Tibial nerve (tissue), 4 donors: ENCODE measurements around the gene MYOM1. TPM values are rescaled to one million over a fixed set of nuclear protein-coding genes. Genes with fewer than 3 reads are reported as not detected.

Source experiments
- DNase-seq, 2 donors: peaks; one replicate each; pipeline ENCODE4 v3.0.0-alpha.2; 2019; ENCODE audit warnings: low spot score in 2 of 2
- H3K27ac ChIP-seq, 4 donors: fragments of 200-600 bp; sonication (generic) in 3 of 4; one replicate each; pipeline ENCODE4 v1.5.1; 2017 to 2019; ENCODE audit warnings: mild to moderate bottlenecking in 1 of 4
- H3K27me3 ChIP-seq, 2 donors: fragments of 200-600 bp; sonication (generic) in 1 of 2; one replicate each; pipeline versions ENCODE4 v1.5.1 to v1.6.0; 2017 to 2019
- H3K36me3 ChIP-seq, 3 donors: fragments of 200-600 bp; sonication (generic); one replicate each; pipeline ENCODE4 v1.5.1; 2018 to 2019
- H3K4me1 ChIP-seq, 4 donors: fragments of 200-600 bp; sonication (generic) in 3 of 4; one replicate each; pipeline ENCODE4 v1.5.1; 2017 to 2019
- H3K4me3 ChIP-seq, 4 donors: fragments of 200-600 bp; sonication (generic) in 3 of 4; one replicate each; pipeline ENCODE4 v1.5.1; 2017 to 2019; ENCODE audit warnings: mild to moderate bottlenecking in 1 of 4, moderate library complexity in 1 of 4
- H3K9me3 ChIP-seq, 4 donors: fragments of 200-600 bp; sonication (generic) in 3 of 4; one replicate each; pipeline ENCODE4 v1.5.1; 2017 to 2019
- EP300 ChIP-seq, 2 donors: sonication (generic); formaldehyde crosslinking; IDR thresholded peaks; one replicate each; pipeline ENCODE4 v1.6.1; 2017; ENCODE audit warnings: antibody characterized with exemption in 2 of 2, mild to moderate bottlenecking in 1 of 2
- POLR2A ChIP-seq, 2 donors: fragments of 450-650 bp; IDR thresholded peaks; one replicate each; pipeline ENCODE4 v1.6.1; 2017; ENCODE audit warnings: antibody characterized with exemption in 2 of 2, mild to moderate bottlenecking in 2 of 2, moderate library complexity in 2 of 2
- WGBS, 2 donors: methylation state at CpG; one replicate each; pipeline ENCODE4 v1.1.5; 2018; 5-methylcytosine and 5-hydroxymethylcytosine counted together
- total RNA-seq, 4 donors: library from RNA; depleted of rRNA; stranded (reverse); fragments of >200 nt; gene quantifications; one replicate each; pipeline ENCODE4 v1.1.0, GENCODE V29; 2016
- TF ChIP-seq, protein P1 (sequence below), 5 experiments: fragments of 200-600 bp in 3 of 5; fragments of 450-650 bp in 2 of 5; sonication (generic) in 3 of 5; IDR thresholded peaks; one replicate each; pipeline ENCODE4 v1.5.1; 2016 to 2019; ENCODE audit warnings: antibody characterized with exemption in 5 of 5, mild to moderate bottlenecking in 3 of 5, moderate library complexity in 2 of 5

MYOM1 gene
- total RNA-seq, 4 donors from 2014 or later = 3.0 to 8.1 (median 5.6) TPM

DNA sequence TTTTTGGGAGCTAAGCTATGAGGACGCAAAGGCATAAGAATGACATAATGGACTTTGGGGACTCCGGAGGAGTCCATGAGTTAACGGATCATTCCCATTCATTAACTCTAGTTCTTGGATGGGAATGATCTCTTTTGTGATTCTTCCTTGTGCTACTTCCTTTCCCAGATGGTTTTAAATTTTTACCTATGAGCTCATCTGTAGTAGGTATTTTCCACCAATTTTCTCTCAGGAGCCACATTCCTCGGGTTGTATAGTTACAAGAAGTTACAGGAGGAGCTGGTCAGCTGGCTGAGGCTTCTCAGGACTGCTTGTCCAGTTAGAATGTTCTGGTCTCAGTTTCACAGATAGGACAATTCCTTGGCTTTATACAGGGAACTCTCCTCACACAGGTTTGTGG is 164.0 kb downstream of the MYOM1 start:
- no peak for DNase-seq
- H3K36me3 ChIP-seq = no peaks in the 10 kb centered on the region
- H3K27me3 ChIP-seq = no peaks in the 10 kb centered on the region
- no peak overlapping the region for H3K27ac ChIP-seq
- no peaks in the 10 kb centered on the region for H3K9me3 ChIP-seq
- no peak overlapping the region for H3K4me3 ChIP-seq
- 65 to 69% methylated on average over 4 of the region's 4 CpGs for WGBS, 2 donors
- H3K4me1 ChIP-seq = peaks cover 0 to 37% (median 22%) of the 10 kb centered on the region in 4 donors
- TF ChIP-seq POLR2A (IDR thresholded peaks at IDR 0.05) (no peak), EP300 (IDR thresholded peaks at IDR 0.05) (no peak)
- TF ChIP-seq, protein P1, sequence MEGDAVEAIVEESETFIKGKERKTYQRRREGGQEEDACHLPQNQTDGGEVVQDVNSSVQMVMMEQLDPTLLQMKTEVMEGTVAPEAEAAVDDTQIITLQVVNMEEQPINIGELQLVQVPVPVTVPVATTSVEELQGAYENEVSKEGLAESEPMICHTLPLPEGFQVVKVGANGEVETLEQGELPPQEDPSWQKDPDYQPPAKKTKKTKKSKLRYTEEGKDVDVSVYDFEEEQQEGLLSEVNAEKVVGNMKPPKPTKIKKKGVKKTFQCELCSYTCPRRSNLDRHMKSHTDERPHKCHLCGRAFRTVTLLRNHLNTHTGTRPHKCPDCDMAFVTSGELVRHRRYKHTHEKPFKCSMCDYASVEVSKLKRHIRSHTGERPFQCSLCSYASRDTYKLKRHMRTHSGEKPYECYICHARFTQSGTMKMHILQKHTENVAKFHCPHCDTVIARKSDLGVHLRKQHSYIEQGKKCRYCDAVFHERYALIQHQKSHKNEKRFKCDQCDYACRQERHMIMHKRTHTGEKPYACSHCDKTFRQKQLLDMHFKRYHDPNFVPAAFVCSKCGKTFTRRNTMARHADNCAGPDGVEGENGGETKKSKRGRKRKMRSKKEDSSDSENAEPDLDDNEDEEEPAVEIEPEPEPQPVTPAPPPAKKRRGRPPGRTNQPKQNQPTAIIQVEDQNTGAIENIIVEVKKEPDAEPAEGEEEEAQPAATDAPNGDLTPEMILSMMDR (IDR thresholded peaks at IDR 0.05) = no peak

DNA sequence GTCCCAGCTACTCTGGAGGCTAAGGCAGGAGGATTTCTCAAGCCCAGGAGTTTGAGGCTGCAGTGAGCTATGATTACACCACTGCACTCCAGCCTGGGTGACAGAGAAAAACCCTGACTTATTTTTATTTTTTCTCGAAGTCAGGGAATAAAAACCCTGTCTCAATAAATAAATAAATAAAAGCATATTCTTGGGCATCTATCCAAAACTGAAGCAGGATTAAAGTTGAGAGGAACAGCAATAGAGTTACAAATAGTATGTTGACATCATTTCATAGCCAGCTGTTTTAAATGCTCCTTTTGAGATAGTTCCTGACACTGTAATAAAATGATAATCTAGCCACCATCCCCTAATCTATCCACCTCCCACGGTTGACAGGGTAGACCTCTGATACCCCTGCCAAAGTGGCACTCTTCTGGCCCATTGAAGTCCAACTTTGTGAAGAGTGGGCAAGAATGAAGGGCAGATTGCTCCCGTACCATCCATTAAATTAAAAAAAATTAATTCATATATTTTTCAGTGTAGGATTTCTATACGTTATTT is 164.5 kb downstream of the MYOM1 start:
- DNase-seq = no peak
- Histone ChIP-seq H3K4me3 (no peak overlapping the region), H3K27me3 (no peaks in the 10 kb centered on the region), H3K27ac (no peak overlapping the region), H3K4me1 (peaks cover 0 to 35% (median 20%) of the 10 kb centered on the region in 4 donors), H3K36me3 (no peaks in the 10 kb centered on the region), H3K9me3 (no peaks in the 10 kb centered on the region)
- WGBS, 2 donors = 53 to 57% methylated on average over 4 of the region's 4 CpGs
- TF ChIP-seq, protein P1 (IDR thresholded peaks at IDR 0.05) = no peak
- TF ChIP-seq EP300 (IDR thresholded peaks at IDR 0.05) (no peak), POLR2A (IDR thresholded peaks at IDR 0.05) (no peak)

DNA sequence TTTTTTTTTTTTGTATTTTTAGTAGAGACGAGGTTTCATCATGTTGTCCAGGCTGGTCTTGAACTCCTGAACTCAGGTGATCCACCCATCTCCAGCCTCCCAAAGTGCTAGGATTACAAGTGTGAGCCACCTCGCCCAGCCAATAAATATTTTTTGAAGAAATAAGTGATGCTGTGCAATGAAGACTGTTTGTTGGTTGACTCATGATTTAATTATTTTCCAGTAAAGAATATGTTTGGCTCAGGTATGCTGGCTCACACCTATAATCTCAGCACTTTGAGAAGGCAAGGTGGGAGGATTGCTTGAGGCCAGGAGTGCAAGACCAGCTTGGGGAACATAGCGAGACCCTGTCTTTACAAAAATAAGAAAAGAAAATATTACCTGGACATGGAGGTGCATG is 165.0 kb downstream of the MYOM1 start:
- no peak for DNase-seq
- Histone ChIP-seq H3K9me3 (no peaks in the 10 kb centered on the region), H3K27ac (no peak overlapping the region), H3K36me3 (no peaks in the 10 kb centered on the region), H3K4me1 (peaks cover 0 to 33% (median 18%) of the 10 kb centered on the region in 4 donors), H3K4me3 (no peak overlapping the region), H3K27me3 (no peaks in the 10 kb centered on the region)
- TF ChIP-seq EP300 (IDR thresholded peaks at IDR 0.05) = no peak
- TF ChIP-seq, protein P1 (IDR thresholded peaks at IDR 0.05) = no peak
- TF ChIP-seq POLR2A (IDR thresholded peaks at IDR 0.05) = no peak
- 77 to 89% methylated on average over 3 of the region's 3 CpGs for WGBS, 2 donors

DNA sequence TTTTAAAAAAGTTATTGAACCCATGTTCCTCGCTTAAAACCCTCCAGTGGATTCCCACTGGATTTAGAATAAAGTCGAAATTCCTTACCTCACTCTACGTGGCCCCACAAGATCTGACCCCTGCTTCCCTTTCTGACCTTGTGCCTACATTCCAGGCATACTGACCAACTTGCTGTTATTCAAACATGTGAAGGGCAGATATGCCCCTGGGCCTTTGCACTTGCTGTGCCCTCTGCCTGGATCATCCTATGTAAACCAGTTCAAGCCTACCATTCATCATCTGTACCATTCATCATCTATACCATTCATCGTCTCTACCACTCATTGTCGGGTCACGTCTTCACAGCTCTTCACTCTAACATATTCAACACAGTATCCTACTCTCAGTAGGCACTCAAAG is 165.6 kb downstream of the MYOM1 start:
- Histone ChIP-seq H3K36me3 (no peaks in the 10 kb centered on the region), H3K9me3 (no peaks in the 10 kb centered on the region), H3K4me1 (peaks cover 0 to 28% (median 15%) of the 10 kb centered on the region in 4 donors), H3K4me3 (no peak overlapping the region), H3K27ac (no peak overlapping the region), H3K27me3 (no peaks in the 10 kb centered on the region)
- no peak for DNase-seq
- 90 to 91% methylated on average over 6 of the region's 6 CpGs for WGBS, 2 donors
- no peak for TF ChIP-seq POLR2A (IDR thresholded peaks at IDR 0.05)
- TF ChIP-seq, protein P1 (IDR thresholded peaks at IDR 0.05) = no peak
- no peak for TF ChIP-seq EP300 (IDR thresholded peaks at IDR 0.05)

DNA sequence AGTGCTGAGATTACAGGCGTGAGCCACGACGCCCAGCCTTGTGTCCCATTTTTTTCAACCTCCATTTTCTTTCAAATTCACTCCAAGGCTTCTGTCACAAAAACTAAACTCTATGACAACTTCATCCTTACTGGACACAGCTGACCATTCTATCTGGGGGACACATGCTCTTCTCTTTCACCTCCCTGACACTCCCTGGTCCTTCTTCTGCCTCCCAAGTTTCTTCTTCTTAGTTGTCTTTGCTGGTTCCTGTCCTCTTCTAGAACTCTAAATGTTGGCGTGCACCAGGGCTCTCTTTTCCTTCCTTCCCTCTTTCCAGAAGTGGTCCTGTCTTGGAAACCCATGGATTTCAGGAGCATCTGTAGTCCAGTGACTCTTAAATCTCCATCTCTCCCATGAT is 166.7 kb downstream of the MYOM1 start:
- DNase-seq = no peak
- H3K4me3 ChIP-seq = no peak overlapping the region
- peaks cover 0 to 18% (median 6%) of the 10 kb centered on the region in 4 donors for H3K4me1 ChIP-seq
- 94 to 98% methylated on average over 4 of the region's 4 CpGs for WGBS, 2 donors
- H3K27ac ChIP-seq = no peak overlapping the region
- no peak for TF ChIP-seq POLR2A (IDR thresholded peaks at IDR 0.05)
- H3K9me3 ChIP-seq = no peaks in the 10 kb centered on the region
- no peaks in the 10 kb centered on the region for H3K36me3 ChIP-seq
- no peaks in the 10 kb centered on the region for H3K27me3 ChIP-seq

DNA sequence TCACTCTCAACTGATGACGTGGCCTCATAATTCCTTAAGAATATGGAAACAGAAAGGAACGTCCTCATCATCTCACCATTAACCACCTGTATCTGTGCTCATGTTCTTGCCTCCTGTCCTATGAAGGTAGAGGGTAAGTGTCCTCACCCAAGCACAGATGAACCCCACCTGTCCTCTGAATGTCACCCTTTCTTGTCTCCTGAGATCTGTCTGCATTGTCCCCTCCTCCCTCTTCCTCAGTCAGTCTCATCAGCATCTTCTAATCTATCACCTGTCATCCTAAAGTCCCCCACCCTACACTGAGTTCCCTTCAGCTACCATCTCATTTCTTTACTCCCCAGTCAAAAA is 167.4 kb downstream of the MYOM1 start:
- WGBS, 2 donors = 68 to 73% methylated on average over 2 of the region's 2 CpGs
- TF ChIP-seq POLR2A (IDR thresholded peaks at IDR 0.05) = no peak
- Histone ChIP-seq H3K27ac (no peak overlapping the region), H3K27me3 (no peaks in the 10 kb centered on the region), H3K4me3 (no peak overlapping the region), H3K4me1 (peaks cover 0 to 17% (median 4%) of the 10 kb centered on the region in 4 donors), H3K36me3 (no peaks in the 10 kb centered on the region), H3K9me3 (no peaks in the 10 kb centered on the region)
- DNase-seq = no peak
